NT2/D1 (cell line): ENCODE data around the gene ADCY3.

Source experiments
- YY1 ChIP-seq: IDR thresholded peaks from 2 replicates; pipeline ENCODE4 v1.6.1; 2011; ENCODE audit not compliant: insufficient read length, insufficient read depth
- ZNF274 ChIP-seq: IDR thresholded peaks from 2 replicates; pipeline ENCODE4 v1.6.1; 2011; ENCODE audit warnings: mild to moderate bottlenecking, low read depth, low read length

DNA sequence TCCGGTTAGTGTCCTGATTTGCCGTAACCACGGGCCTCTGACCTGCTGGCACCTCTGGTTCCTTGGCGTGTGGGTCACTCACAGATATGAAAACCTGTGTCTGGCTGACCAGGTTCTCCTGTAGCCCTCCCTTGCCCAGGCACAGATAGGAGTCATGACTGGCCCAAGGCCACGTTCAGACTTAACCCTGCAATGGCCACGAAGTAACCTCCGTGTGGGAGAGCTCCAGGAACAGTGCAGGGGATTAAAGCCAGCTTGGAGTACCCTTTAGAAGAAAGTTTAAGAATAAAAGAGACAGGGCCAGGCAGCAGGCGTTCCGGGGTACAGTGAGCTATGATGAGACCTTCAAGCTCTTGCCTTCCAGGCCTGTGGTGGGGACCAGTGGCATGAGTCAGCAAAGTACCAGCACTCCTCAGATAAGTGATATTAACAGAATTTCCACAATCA, 101.3 kb downstream of the ADCY3 start:
- TF ChIP-seq YY1 (no peak), ZNF274 (no peak)
